ENCODE measurements around the gene CASP10. TPM values are rescaled to one million over a fixed set of nuclear protein-coding genes. Genes with fewer than 3 reads are reported as not detected.
"Not testable (repeated sequence)": the region's sequence is repeated elsewhere in the genome, so short reads cannot be mapped to it uniquely, and the experiment has no call there.

The CASP10 gene
- total RNA-seq, 2 donors from 2014 or later = 10.8 to 22.7 TPM

DNA sequence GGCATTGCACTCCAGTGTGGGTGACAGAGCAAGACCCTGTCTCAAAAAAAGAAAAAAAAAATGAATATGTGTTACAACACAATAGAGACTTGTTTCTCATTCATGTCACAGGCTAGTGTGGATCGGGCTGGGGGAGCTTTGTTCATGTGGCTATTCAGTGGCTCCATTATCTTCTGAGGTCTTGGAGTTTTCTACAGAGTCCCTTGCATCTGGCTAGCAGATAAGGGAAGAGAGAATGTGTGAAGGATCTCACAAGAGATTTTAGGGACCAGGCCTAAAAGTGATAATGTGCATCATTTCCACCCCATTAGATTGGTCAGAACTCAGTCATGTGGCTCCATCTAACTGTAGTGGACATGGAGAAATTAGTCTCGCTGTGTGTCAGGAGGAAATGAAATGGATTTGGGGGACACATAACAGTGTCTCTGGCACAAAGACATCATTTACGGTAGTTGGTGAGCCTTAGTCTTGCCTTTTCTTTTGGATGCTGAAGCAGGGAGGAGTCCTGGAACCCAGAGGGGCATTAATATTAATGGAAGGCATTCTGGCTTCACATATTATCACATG is 32.4 kb upstream of the CASP10 start:
- Mint-ChIP-seq H3K27ac (peak overlapping the region; percentile 86), H3K4me1 (peaks cover 50% of the 10 kb centered on the region), H3K36me3 (ENCODE audit: low read depth) (peaks cover 96% of the 10 kb centered on the region), H3K4me3 (peak overlapping the region; percentile 37), H3K27me3 (no peaks in the 10 kb centered on the region), H3K9me3 (no peaks in the 10 kb centered on the region)
- no peak for ATAC-seq (replicated peaks)

DNA sequence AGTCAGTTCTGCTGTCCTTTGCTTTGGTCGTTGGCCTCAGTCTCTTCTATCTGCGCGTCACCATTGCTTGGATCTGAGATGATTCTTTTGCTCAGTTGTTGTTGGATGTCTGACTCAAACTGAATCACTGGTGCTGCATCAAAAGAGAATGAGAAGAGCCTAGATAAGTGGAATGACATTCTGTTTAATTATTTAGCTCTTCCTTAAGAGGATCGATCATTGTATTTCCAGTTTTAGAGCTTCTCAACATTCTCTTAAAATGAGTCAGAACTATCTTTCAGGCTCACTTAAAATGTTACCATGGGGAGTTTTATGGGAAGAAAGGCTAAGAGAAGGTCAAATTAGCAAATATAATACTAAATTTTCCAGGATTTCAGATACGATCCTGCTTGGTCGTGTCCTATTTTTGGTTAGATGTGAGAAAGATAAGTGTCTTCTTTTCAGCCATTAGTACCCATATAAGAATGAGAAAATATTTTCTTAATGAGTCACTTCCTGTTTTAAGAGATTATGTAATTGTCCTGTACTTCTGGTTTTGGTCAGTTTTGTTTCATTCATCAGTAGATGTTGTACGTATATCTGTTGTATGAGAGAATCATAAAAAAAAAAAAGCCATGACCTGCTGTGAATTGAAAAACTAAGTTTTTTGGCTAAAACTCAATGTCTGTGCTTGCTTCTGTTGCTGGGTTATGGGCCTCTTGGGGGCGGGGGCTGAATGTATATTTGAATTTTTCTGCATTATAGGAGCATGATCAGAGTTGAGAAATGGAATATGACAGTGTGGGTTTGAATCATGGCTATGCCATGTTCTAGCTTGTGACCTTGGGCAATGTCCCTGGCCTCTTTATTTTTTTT is 31.6 kb upstream of the CASP10 start:
- Mint-ChIP-seq H3K4me3 (peak overlapping the region; percentile 37), H3K27me3 (no peaks in the 10 kb centered on the region), H3K4me1 (peaks cover 53% of the 10 kb centered on the region), H3K36me3 (ENCODE audit: low read depth) (peaks cover 96% of the 10 kb centered on the region), H3K27ac (peak overlapping the region; percentile 86), H3K9me3 (no peaks in the 10 kb centered on the region)
- peak; percentile 83 for ATAC-seq (replicated peaks)

DNA sequence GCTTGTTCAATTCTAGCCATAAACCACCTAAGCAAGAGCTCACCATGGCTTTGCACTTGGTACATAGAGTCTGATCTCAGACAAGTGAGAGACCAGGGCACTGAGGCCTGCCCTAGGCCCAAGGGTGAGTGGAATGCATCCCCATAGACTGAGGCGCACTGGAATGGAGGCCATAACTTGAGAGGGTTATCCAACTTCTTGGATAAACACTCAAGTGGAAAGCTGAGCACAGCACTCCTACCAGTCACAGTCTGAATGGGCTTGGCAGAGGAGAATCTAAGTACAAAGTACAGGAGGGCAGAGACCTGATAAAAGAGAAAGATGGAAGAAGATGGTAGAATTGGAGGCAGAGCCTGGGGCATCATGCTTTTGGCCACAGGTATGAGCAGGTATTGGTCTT is 30.4 kb upstream of the CASP10 start:
- H3K9me3 Mint-ChIP-seq = no peaks in the 10 kb centered on the region
- no peak for ATAC-seq (replicated peaks)
- peaks cover 96% of the 10 kb centered on the region for H3K36me3 Mint-ChIP-seq (ENCODE audit: low read depth)
- peaks cover 49% of the 10 kb centered on the region for H3K4me1 Mint-ChIP-seq
- H3K4me3 Mint-ChIP-seq = no peak overlapping the region
- H3K27me3 Mint-ChIP-seq = no peaks in the 10 kb centered on the region
- peak overlapping the region; percentile 65 for H3K27ac Mint-ChIP-seq

DNA sequence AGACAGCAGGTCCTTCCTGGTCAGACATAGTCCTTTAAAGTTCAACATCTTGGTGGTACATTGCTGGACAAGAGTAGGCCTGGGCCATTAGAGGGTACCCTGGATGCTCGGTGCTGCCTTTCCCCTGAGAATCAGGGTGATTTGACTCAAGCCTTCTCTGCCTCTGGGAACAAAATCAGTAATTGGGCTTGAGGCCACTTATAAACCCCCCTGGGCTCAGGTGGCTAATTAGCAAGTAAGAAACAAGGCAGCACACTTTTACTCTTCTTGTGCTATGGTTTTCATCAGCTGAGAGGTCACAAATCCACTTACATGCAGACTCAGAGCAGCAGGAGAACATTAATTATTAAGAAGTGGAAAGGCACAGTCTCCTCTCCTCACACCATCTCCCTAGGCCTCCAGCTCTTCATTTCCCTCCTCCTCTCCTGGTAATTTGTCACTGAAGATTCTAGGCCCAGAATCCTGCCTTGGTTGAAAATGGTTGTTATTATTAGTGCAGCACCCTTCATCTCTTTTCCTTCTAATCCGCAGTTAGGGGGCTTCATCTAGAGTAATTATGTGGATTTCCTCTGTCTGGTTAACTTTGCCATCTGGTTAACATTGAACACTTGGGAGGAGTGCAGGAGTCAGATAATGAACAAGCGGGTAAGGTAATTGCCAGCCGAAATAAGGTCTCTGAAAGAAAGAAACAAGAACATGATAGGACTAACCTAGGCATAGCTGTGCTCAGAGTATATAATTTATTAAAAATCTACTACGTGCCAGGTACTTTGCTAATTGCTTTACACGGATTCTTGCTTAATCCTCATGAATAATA is 29.7 kb upstream of the CASP10 start:
- ATAC-seq (replicated peaks) = no peak

DNA sequence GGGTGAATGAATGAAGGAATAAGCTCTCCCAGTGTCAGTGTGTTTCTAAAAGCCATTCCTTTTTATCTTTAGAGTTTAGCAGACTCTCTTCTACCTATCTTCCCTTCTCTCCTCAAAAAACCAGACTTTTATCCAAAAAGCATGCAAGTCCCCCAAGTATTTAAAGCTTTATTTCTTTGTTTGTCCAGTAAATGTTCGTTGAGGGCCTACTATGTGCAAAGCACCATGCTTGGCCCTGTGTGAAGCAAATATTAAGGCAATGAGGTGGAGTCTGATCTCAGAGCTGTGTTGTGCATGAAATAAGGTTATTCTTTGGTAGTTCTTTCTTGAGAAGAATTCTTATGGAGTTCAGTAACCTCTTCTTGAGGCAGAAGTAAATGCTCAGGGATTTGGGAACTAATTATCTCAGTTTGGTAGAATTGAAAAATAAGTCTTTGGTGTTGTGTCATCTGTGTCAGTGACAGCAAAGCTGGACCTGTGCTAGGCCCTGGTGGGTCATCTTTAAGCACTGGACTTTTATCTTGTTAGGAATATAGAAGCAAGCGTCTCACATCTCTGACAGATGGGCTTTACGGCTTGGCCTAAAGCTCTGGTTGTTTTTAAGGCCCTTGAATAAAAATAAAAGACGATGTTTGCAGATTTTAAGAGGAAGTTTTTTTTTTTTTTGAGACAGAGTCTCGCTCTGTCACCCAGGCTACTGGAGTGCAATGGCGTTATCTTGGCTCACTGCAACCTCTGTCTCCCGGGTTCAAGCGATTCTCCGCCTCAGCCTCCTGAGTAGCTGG is 28.1 kb upstream of the CASP10 start:
- ATAC-seq (replicated peaks) = no peak
- H3K4me1 Mint-ChIP-seq = peaks cover 35% of the 10 kb centered on the region
- H3K9me3 Mint-ChIP-seq = no peaks in the 10 kb centered on the region
- peak overlapping the region; percentile 81 for H3K27ac Mint-ChIP-seq
- H3K4me3 Mint-ChIP-seq = no peak overlapping the region
- peaks cover 100% of the 10 kb centered on the region for H3K36me3 Mint-ChIP-seq (ENCODE audit: low read depth)
- H3K27me3 Mint-ChIP-seq = no peaks in the 10 kb centered on the region

More for the DNA sequence above, 29.7 kb upstream of the CASP10 start:
- peaks cover 100% of the 10 kb centered on the region for H3K36me3 Mint-ChIP-seq (ENCODE audit: low read depth)
- H3K9me3 Mint-ChIP-seq = no peaks in the 10 kb centered on the region
- peaks cover 48% of the 10 kb centered on the region for H3K4me1 Mint-ChIP-seq
- H3K27ac Mint-ChIP-seq = peak overlapping the region; percentile 65
- H3K27me3 Mint-ChIP-seq = no peaks in the 10 kb centered on the region
- H3K4me3 Mint-ChIP-seq = no peak overlapping the region

DNA sequence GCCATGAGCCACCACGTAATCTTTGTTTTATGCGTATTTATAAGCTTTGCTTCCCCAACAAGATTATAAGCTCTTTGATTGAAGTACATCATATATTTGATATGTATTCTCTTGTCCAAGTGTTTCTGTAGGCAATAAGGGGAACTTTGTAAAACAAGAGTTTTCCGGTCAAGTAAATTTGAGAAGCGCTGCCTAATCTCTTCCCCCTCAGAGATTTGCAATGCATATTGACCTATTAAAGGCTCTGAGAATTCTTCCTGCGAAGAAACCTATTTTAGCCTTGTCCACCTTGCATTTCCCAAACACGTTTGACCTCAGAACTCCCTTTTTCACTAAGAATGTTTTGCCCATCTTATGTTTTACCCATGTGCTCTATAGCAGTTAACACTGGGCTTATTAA is 26.9 kb upstream of the CASP10 start:
- no peak overlapping the region for H3K4me3 Mint-ChIP-seq
- H3K27me3 Mint-ChIP-seq = no peaks in the 10 kb centered on the region
- H3K27ac Mint-ChIP-seq = no peak overlapping the region
- H3K9me3 Mint-ChIP-seq = no peaks in the 10 kb centered on the region
- H3K36me3 Mint-ChIP-seq (ENCODE audit: low read depth) = peaks cover 100% of the 10 kb centered on the region
- no peak for ATAC-seq (replicated peaks)
- H3K4me1 Mint-ChIP-seq = peaks cover 32% of the 10 kb centered on the region

DNA sequence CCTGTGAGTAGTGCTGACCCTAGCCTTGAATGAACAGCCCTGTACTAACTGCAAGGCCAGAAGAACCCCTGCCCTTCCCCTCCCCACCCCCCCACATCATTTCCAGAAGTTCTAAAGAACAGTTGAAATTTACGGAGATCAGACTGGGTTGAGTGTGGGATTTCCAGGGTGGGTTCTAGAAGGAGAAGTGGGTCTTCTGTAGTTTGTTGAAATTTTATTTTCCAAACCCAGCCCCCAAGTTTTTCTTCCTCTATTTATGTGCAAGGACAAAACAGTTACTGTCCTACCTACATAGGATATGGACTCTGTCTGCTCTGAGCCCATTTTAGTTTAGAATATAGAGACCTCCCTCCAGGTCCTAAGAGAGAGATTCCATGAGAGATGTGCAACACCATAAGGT is 26.3 kb upstream of the CASP10 start:
- Mint-ChIP-seq H3K36me3 (ENCODE audit: low read depth) (peaks cover 100% of the 10 kb centered on the region), H3K27me3 (no peaks in the 10 kb centered on the region)

DNA sequence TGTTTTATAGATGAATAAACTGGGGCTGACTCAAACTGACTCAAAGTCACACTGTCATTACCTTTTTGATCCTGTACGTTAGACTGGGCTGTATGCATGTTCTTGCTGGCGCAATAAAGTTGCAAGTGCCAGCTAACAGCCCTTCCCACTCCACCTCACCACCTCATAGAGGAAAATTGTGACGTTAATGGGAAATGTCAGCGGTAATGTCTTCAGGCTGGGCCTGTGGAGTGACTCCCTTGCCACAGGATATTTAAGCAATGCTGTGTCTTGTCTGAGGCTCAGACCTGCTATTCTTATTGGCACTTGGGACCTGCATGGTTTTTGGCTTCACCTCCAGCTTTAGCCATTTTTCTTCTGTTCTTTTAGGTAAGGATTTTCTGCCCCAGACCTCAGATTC is 25.2 kb upstream of the CASP10 start:
- Mint-ChIP-seq H3K4me3 (no peak overlapping the region), H3K4me1 (peaks cover 25% of the 10 kb centered on the region), H3K27ac (peak overlapping the region; percentile 75), H3K27me3 (no peaks in the 10 kb centered on the region), H3K36me3 (ENCODE audit: low read depth) (peaks cover 100% of the 10 kb centered on the region), H3K9me3 (no peaks in the 10 kb centered on the region)
- peak; percentile 13 for ATAC-seq (replicated peaks)

More for the DNA sequence above, 26.3 kb upstream of the CASP10 start:
- no peak overlapping the region for H3K4me3 Mint-ChIP-seq
- H3K27ac Mint-ChIP-seq = no peak overlapping the region
- peaks cover 26% of the 10 kb centered on the region for H3K4me1 Mint-ChIP-seq
- H3K9me3 Mint-ChIP-seq = no peaks in the 10 kb centered on the region
- no peak for ATAC-seq (replicated peaks)

DNA sequence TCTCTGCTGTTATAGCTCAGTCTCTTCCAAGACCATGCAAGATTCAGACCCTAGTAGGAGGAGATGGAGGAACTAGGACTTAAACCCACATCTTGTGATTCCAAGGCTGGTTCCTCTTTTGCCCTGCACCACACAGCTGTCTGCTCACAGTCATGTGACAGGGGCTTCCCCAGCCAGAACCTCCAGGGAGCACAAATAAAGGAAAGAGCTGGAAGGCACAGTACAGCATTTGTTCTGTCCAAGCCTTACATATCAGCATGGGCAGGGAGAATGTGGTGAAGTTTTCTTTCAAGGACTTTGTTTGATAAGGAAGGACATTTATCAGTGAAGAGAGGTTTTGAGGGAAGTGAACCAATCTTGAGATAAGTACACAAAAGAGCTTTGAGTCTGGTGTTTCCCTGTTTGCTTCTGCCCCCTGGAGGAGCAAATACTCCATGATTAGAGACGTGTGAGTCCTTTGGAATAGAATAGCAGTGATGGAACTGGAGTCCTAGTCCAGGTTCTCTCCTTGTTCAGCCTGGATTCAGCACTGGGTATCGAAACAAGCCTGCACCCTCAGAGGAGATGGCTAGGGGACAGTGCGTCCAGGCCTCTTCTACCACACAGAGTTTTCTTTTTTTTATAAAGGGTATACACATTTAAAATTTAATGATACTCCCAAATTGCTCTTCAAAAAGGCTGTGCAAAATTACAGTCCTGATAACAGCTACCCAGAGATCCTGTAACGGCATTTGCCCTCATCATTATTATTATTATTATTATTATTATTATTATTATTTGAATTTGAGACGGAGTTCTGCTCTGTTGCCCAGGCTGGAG is 24.6 kb upstream of the CASP10 start:
- Mint-ChIP-seq H3K9me3 (no peaks in the 10 kb centered on the region), H3K4me3 (no peak overlapping the region), H3K4me1 (peaks cover 23% of the 10 kb centered on the region), H3K36me3 (ENCODE audit: low read depth) (peaks cover 100% of the 10 kb centered on the region), H3K27ac (peak overlapping the region; percentile 75), H3K27me3 (no peaks in the 10 kb centered on the region)
- peak; percentile 62 for ATAC-seq (replicated peaks)

DNA sequence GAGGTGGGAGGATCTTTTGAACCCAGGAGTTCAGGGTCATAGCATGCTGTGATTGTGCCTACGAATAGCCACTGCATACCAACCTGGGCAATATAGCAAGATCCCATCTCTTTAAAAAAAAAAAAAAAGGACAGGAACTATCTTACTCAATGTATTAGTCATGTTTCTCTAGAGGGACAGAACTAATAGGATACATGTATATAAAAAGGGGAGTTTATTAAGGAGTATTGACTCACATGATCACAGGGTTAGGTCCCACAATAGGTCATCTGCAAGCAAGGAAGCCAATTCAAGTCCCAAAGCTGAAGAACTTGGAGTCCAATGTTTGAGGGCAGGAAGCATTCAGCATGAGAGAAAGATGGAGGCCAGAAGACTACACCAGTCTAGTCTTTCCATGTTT is 18.8 kb upstream of the CASP10 start:
- H3K36me3 Mint-ChIP-seq (ENCODE audit: low read depth) = peaks cover 98% of the 10 kb centered on the region
- H3K9me3 Mint-ChIP-seq = peaks cover 4% of the 10 kb centered on the region
- H3K4me3 Mint-ChIP-seq = no peak overlapping the region
- no peak overlapping the region for H3K27ac Mint-ChIP-seq
- peaks cover 15% of the 10 kb centered on the region for H3K4me1 Mint-ChIP-seq
- no peaks in the 10 kb centered on the region for H3K27me3 Mint-ChIP-seq
- no peak for ATAC-seq (replicated peaks)

DNA sequence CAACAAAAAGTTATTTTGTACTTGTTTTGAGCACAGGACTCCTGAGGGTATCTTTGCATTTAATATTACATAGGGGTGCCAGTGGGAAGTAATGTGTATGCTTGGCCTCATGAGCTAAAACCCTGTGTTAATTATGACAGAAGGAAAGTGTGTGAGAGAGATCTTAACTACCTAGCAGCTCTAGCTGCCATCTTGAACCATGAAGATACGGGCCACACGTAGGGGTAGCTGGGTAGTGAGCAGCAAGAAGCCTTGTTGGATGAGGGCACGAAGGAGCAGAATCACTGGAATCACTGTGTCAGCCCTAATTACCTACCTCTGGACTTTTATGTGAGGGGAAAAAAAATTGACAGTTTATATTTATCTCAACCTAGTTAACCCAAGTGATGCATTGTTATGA is 15.4 kb upstream of the CASP10 start:
- ATAC-seq (replicated peaks) = peak; percentile 53
- Mint-ChIP-seq H3K4me1 (peaks cover 14% of the 10 kb centered on the region), H3K9me3 (peaks cover 8% of the 10 kb centered on the region), H3K4me3 (peak overlapping the region; percentile 6), H3K27ac (peak overlapping the region; percentile 79), H3K27me3 (no peaks in the 10 kb centered on the region), H3K36me3 (ENCODE audit: low read depth) (peaks cover 72% of the 10 kb centered on the region)

DNA sequence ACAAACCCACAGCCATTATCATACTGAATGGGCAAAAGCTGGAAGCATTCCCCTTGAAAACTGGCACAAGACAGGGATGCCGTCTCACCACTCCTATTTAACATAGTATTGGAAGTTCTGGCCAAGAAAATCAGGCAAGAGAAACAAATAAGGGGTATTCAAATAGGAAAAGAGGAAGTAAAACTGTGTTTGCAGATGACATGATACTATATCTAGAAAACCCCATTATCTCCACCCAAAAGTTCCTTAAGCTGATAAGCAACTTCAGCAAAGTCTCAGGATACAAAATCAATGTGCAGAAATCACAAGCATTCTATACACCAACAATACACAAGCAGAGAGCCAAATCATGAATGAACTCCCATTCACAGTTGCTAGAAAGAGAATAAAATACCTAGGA is 14.4 kb upstream of the CASP10 start:
- Mint-ChIP-seq H3K36me3 (ENCODE audit: low read depth) (peaks cover 63% of the 10 kb centered on the region), H3K27ac (peak overlapping the region; percentile 76), H3K4me1 (peaks cover 11% of the 10 kb centered on the region)
- not testable (repeated sequence) for H3K4me3 Mint-ChIP-seq; ATAC-seq (replicated peaks); H3K9me3 Mint-ChIP-seq; H3K27me3 Mint-ChIP-seq

DNA sequence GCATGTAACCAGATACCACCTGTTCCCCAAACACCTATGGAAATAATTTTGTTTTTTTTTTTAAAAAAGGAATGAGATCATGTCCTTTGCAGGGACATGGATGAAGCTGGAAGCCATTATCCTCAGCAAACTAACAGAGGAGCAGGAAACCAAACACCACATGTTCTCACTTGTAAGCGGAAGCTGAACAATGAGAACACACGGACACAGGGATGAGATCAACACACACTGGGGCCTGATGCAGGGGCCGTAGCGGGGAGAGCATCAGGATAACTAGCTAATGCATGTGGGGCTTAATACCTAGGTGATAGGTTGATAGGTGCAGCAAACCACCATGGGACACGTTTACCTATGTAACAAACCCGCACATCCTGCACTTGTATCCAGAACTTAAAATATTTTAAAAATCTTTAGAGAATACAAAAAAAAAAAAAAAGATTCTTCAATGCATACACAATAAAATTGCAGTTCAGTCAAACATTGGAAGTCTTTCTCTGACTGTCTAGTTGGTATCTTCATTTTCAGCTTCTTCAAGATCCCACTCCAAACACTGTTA is 11.6 kb upstream of the CASP10 start:
- Mint-ChIP-seq H3K4me1 (peaks cover 11% of the 10 kb centered on the region), H3K36me3 (ENCODE audit: low read depth) (peaks cover 35% of the 10 kb centered on the region), H3K27ac (no peak overlapping the region), H3K4me3 (no peak overlapping the region), H3K27me3 (no peaks in the 10 kb centered on the region), H3K9me3 (peaks cover 8% of the 10 kb centered on the region)
- ATAC-seq (replicated peaks) = no peak
